ENCODE data around the gene HOMER2.
"Not testable (repeated sequence)": the region's sequence is repeated elsewhere in the genome, so short reads cannot be mapped to it uniquely, and the experiment has no call there.

HOMER2 gene

DNA sequence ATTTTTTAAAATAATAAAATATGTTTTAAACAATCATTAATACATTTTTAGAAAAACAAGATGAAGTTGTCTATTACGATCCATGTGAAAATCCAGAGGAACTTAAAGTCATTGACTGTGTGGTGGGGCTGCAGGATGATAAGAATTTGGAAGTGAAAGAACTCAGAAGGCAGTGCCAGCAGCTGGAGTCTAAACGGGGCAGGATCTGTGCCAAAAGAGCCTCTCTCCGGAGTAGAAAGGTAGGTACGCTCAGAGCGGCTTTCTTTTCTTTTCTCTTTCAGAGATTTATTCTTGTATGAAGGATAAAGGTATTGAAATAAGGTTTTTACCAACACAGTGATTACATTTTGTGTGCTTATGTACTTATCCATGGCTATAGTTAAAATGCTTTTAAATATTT is 129.5 kb downstream of the HOMER2 start:
- no peak for DNase-seq

DNA sequence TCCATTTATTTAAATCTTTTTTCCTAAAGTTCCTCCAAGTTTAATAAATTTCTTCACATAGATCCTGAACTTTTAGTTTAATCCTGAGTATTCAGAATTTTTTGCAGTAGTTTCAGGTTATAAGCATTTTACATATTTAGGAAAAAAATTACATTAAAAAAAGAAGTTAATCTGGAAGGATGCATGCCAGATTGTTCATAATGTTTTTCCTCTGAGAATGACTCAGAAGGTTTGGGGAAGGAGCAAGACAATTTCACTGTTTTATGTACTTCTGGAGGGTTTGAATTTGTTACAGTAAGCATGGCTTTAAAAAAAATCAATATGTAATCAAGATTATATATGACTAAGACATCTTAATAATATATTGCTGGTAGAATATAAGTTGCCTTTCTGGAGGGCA is 130.7 kb downstream of the HOMER2 start:
- not testable (repeated sequence) for DNase-seq

DNA sequence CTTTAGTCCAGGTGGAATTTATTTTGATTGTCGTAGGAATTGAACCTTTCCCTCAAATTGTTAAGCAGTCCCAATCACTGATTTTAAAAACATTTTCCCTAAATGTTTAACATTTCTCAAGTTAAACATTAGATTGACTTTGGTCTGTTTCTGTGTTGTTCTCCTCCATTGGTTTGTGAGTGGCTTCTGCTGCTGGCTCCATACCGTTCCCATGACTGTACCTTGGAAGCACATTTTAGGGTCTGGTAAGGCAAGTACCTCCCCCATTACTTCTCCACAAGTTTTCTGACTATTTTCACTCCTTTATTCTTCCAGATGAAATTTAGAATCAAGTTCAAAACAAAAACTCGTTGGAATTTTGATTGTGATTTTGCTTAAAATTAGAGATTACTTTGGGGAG is 131.1 kb downstream of the HOMER2 start:
- DNase-seq, result not testable (repeated sequence)

GRCh38 chr15:82820128-82820527 is 132.4 kb downstream of the HOMER2 start:
- no peak for DNase-seq

DNA sequence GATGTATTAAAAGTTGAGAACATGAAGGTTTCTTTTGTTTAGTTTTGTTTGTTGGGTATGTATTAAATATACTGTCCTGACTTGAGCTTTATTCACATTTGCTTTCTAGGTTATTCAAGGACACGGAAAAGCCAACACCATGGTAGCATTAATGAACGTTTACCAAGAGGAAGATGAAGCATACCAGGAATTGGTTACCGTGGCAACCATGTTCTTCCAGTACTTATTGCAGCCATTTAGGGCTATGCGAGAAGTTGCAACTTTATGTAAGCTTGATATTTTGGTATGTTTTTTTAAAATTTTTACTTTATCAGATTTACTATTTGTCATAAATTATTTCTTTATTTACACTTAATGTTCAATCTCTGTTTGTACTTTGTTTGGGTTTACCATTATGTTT is 139.5 kb downstream of the HOMER2 start:
- DNase-seq, result no peak

DNA sequence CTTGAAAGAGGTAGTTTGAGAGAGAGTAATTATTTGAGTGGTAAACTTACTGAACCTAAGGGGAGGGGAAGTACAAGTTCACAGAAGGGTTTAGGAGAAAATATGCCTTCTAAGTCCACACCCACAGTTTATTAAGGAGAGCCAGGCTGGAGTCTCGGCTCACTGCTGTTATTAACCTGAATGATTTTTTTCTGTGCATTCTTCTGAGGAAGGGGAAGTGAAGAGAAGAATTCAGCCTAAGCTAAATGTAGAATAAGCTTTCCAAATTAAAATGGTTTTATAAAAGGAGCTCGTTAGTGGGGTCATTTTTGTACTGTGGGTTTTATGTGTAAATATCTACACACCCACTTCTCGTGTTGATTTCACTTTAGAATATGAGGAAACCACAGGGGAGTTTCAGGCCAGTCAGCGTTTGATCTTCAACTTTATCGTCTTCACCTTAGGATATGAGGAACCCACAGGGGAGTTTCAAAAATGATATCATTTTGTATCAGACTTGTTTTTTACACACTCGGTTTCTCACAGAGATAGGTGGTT is 141.6 kb downstream of the HOMER2 start:
- DNase-seq, result no peak

DNA sequence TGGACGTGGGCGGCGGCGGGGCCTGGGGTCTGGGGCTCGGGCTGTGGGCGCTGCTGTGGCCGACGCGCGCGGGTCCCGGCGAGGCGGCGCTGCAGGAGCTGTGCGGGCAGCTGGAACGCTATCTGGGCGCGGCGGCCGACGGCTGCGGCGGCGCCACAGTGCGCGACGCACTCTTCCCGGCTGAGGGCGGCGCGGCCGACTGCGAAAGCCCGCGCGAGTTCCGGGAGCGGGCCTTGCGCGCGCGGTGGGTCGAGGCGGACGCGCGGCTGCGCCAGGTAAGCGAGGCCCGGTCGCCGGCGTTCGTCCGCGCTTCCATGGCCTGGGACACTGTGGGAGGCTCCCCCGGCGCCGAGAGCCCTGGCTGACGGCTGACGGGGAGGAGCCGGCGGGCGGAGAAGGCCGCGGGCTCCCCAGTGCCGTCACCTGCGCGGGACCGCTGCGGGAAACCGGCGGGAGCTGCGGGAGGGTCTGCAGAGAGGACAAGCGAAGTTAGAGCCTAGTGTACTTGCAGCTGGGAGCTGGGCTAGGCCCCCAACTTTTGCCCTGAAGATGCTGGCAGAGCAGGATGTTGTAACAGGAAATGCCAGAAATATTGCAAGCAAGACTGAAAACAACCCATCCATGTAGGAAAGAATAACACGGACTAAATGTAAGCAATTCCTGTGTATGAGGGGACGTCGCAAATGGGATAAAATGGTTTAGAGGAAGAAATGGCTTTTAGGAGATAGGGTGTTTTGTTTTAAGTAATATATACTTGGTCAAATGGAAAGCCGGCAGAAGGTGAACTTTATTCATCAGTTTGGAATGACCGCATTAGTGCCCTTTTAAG is 142.2 kb downstream of the HOMER2 start:
- no peak for DNase-seq

DNA sequence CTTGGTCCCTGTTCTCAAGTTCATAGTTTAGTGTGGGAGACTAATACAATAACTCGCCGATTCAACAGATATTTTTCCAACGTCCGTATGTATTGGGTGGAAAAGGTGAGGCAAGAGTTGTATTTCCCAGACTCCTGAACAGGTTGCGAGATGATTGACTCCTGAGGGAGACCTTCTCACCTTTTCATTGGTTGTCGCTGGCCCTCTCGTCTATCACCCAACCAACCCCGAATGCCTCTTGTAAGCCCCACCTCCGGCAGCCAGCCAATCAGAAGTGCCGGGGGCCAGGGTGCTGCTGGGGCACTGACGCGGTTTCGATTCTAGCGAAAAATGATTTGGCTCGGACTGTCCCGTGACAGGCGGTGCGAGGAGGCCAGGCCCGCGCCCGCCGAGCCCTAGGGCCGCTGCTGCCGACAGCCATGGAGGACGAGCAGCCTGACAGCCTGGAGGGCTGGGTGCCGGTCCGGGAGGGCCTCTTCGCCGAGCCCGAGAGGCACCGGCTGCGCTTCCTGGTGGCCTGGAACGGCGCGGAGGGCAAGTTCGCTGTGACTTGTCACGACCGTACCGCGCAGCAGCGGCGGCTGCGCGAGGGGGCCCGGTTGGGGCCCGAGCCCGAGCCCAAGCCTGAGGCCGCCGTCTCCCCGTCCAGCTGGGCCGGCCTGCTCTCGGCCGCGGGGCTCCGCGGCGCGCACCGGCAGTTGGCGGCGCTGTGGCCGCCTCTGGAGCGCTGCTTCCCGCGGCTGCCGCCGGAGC is 143.0 kb downstream of the HOMER2 start, which contains the start of gene WHAMM:
Gene WHAMM (plus strand): TSS at position 321 of the 753 bp plus-strand sequence. CDS start 99 bp downstream, at position 420.
- DNase-seq, result peak; percentile 96

DNA sequence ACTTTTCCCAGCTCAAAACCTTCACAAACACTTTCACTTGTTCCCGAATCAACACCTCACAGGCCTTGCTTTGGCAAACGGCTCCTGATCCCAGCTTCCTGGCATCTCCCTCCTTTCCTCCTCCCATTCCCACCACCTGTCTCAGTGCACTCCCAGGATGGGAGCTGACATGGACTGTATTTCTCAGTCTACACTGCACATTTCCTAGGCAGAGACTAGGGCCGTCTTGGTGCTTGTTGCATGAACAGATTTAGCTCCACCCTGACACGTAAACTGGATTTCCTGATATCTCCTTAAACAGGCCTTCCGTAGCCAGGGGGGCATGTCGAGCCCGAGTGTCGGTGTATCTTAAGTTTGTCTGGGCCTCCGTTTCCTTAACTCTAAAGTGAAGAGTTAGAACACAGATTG is 143.9 kb downstream of the HOMER2 start:
- no peak for DNase-seq

- no peak for DNase-seq
These were observed 144.4 kb downstream of the HOMER2 start for GRCh38 chr15:82807920-82808633.

- no peak for DNase-seq
These were observed 146.5 kb downstream of the HOMER2 start, which contains the start of gene FSD2 for GRCh38 chr15:82805994-82806406. Gene FSD2, minus strand, starts transcription at chr15:82806069. Its CDS starts 18,679 bp downstream, at chr15:82787390.

GRCh38 chr15:82804575-82804949 is 148.0 kb downstream of the HOMER2 start:
- DNase-seq, result no peak

DNA sequence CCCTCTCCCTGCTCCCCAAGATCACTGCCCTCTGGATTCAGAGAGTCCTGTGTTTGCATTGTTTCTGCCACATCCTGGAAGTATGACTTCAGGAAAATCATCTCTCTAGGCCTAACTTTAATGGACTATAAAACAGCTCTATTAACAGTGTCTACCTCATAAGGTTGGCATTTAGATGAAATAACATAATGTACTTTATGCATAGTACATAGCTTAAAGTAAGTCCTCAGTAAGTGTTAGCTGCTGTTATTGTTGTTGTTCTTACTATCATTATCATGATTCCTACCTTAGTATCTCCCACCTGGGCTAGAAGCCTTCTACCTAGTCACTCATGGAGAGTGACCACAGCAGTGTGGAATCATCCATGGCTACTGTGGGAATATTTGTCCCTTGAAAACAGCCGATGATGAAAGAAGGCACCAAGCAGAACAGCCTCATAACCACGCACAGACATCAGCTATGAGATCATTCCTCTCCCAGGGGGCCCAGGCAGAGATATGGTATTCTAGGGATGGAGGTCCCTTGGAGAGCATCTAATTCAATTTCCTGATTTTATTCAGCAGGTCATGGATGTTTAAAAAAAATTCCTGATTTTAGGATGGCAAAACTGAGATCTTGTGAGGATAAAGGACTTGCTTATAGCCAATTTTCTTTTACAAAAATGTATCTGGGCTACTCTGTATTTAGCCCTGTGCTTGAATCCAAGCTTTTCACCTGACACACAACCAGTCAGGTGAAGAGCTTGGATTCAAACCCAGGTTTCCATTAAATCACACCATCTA is 148.5 kb downstream of the HOMER2 start:
- DNase-seq, result no peak

DNA sequence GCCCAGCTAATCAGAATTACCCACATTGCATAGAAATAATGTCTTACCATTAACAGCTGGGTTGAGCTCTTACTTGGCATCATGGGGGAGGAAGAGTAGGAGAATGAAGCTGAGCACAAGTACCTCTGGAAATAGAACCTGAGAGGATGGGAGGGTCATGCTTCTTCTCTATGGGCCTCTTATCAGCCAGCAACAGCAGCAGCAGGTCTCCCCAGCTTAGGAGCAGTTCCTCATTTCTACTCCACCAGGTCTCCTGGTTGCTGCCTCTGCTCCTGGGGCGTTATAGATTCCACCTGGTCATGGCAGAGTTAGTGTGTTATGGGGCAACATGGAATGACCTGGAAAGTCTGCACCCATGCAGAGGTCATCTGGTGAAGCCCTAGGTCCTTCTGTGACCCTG is 150.0 kb downstream of the HOMER2 start:
- DNase-seq, result no peak

DNA sequence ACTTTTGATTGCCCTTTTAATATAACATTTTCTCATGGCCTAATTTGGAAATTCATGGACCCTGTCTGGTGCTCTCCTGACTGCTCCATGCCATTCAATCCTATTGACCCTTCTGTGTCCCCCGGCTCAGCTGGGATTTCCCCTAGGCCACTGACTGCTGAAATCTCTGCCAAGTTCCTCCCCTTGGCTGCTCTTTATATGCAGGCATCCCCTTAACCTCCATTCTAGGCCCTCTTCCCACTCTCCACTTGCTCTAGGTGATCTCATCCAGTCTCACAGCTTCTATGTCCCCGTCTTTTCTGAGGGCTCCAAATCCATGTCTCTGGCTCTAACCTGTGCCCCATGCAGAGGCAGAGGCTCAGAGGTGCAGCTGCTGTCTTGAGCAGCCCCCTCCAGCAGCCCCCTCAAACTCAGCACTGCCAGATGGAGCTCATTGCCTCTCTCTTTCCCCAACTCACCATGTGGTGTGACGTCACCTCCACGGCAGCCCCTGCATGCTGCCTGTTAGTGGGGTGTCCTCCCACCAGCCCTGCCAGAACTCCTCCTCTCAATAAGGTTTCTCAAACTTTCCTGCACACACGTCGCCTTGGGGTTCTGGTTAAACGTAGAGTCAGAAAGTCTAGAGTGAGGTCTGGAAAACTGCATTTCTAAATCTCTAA is 153.2 kb downstream of the HOMER2 start:
- no peak for DNase-seq

All from NCI-H1048 (cell line).